ENCODE measurements around the gene PFDN2.

The PFDN2 gene

DNA sequence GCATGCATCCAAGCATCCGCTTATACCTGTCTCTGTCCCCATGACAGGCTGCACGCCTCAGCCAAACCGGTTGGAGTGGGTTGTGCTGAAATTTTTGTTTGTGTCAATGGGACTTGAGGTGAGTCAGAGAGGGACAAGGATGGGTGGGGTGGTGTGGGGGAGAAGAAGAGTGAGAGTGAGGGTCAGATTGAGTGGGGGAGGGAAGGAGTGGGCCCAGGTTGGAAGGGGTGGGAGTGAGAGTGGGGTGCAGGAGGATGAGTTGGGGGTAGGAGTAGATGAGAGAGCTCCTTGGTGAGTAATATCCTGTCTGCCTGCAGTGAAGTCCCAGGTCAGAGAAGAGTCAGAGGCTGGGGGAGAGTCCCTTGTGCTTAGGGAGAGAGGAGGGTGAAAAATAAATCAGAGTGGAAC, 25.2 kb downstream of the PFDN2 start:
- Histone ChIP-seq H3K79me2 (no peaks in the 10 kb centered on the region), H3K4me1 (no peaks in the 10 kb centered on the region), H3K9ac (no peak overlapping the region), H2AFZ (no peak overlapping the region), H3K27me3 (ENCODE audit: control insufficient read depth, insufficient read depth, low read length) (no peaks in the 10 kb centered on the region), H3K4me2 (ENCODE audit: low read length) (no peak overlapping the region), H3K4me3 (ENCODE audit: low read depth, low read length) (no peak overlapping the region), H3K9me3 (ENCODE audit: control insufficient read depth, low read length) (no peaks in the 10 kb centered on the region), H3K36me3 (ENCODE audit: control insufficient read depth, insufficient read depth, low read length) (no peaks in the 10 kb centered on the region), H3K27ac (no peak overlapping the region)
- no peak for TF ChIP-seq CTCF (IDR thresholded peaks at IDR 0.05)

DNA sequence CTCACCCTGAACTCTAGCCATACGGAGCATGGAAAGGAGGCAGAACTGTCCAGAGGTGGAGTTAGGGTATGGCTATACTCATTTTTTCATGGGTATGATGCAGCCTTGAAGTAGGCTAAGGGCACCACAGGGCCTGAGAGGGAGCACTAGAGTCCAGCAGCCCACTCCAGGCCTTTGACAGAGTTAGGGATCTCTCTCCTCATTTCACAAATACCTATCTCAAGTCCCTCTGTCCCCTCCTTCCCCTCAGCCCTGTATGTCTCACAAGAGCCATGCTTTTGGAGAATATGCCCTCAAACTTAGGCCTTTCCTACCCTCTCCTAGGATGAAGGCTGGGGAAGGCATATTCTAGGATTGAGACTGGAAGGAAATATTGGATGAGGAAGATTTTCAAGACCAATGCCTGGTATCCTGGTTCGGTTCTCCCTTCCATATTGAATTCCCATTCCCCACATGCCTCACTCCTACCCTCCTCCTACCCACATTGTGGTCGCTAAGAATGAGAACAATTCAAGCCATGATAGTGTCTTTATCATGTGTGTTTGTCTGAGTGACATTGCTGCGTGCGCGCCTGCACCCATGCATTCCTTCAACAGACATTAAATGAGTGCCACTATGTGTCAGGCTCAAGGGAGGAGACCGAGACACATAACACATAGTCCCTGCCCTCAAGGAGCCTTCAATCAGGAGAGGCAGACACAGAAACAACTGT, 25.9 kb downstream of the PFDN2 start:
- Histone ChIP-seq H3K27ac (no peak overlapping the region), H3K9ac (no peak overlapping the region), H3K9me3 (ENCODE audit: control insufficient read depth, low read length) (no peaks in the 10 kb centered on the region), H3K27me3 (ENCODE audit: control insufficient read depth, insufficient read depth, low read length) (no peaks in the 10 kb centered on the region), H3K36me3 (ENCODE audit: control insufficient read depth, insufficient read depth, low read length) (no peaks in the 10 kb centered on the region), H3K4me1 (no peaks in the 10 kb centered on the region), H3K4me3 (ENCODE audit: low read depth, low read length) (no peak overlapping the region), H3K4me2 (ENCODE audit: low read length) (no peak overlapping the region), H3K79me2 (no peaks in the 10 kb centered on the region), H2AFZ (no peak overlapping the region)
- no peak for TF ChIP-seq CTCF (IDR thresholded peaks at IDR 0.05)

DNA sequence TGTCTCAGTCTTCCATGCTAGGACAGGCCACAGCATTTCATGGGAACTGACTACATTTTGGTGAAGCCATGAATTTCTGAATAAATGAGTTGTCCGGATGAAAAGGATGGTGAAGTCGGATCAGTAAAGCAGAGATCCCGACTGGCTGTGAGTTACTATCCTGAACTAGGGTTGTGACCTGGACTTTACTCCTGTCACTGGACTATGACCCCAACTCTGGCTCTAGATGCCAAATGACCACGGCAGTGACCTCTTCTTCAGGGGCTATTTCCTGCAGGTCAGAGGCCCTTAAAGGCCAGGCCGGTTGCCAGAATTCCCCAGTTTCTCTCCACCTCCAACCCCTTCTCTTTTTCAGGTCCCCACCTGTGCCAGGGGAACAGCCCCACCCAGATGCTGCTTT, 26.7 kb downstream of the PFDN2 start:
- Histone ChIP-seq H3K9me3 (ENCODE audit: control insufficient read depth, low read length) (no peaks in the 10 kb centered on the region), H3K4me2 (ENCODE audit: low read length) (no peak overlapping the region), H3K4me1 (no peaks in the 10 kb centered on the region), H3K4me3 (ENCODE audit: low read depth, low read length) (no peak overlapping the region), H3K27ac (no peak overlapping the region), H3K79me2 (no peaks in the 10 kb centered on the region), H3K9ac (no peak overlapping the region), H3K27me3 (ENCODE audit: control insufficient read depth, insufficient read depth, low read length) (no peaks in the 10 kb centered on the region), H3K36me3 (ENCODE audit: control insufficient read depth, insufficient read depth, low read length) (no peaks in the 10 kb centered on the region), H2AFZ (no peak overlapping the region)
- no peak for TF ChIP-seq CTCF (IDR thresholded peaks at IDR 0.05)

DNA sequence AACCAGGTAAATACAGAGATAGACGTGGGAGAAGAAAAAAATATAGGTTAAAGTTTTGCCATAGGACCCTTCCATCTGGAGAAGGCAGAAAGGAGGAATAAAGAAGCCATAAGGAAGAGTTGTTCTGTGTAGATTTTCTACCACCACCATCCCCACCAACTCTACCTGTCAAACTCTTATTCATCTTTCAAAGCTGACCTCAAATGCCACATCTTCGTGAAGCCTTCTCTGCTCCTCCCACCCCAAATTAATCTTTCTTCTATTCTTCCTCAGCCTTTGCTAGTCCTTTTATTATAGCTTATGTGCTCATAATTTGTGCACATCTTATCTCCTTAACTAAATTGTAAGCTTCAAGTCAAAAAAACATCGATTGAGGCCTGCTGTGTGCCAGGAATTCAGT, 27.2 kb downstream of the PFDN2 start:
- H3K4me1 ChIP-seq: no peaks in the 10 kb centered on the region
- no peak overlapping the region for H3K4me2 ChIP-seq (ENCODE audit: low read length)
- H3K27me3 ChIP-seq (ENCODE audit: control insufficient read depth, insufficient read depth, low read length): no peaks in the 10 kb centered on the region
- no peak overlapping the region for H3K27ac ChIP-seq
- no peaks in the 10 kb centered on the region for H3K9me3 ChIP-seq (ENCODE audit: control insufficient read depth, low read length)
- H3K36me3 ChIP-seq (ENCODE audit: control insufficient read depth, insufficient read depth, low read length): no peaks in the 10 kb centered on the region
- TF ChIP-seq CTCF (IDR thresholded peaks at IDR 0.05): no peak
- H3K9ac ChIP-seq: no peak overlapping the region
- H3K79me2 ChIP-seq: no peaks in the 10 kb centered on the region
- no peak overlapping the region for H3K4me3 ChIP-seq (ENCODE audit: low read depth, low read length)
- H2AFZ ChIP-seq: no peak overlapping the region

DNA sequence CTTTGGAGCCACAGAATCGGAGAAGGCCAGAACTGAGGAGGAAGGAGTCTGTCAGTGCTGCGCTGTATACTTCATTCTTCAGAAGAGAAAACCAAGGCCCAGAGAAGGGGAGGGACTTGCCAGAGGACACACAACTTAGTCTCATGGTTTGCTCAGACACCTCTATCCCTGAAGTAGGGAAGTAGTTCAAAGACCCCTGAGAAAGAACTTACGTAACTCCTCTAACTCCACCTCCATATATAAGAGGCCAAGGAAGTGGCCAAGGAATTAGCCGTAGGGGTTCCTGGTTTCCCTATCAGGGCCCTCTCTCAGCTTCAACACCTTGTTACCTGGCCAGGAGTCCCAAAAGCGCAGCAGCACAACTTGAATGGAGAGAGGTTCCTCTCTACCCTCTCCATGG, 27.9 kb downstream of the PFDN2 start:
- Histone ChIP-seq H3K27me3 (ENCODE audit: control insufficient read depth, insufficient read depth, low read length) (no peaks in the 10 kb centered on the region), H3K4me2 (ENCODE audit: low read length) (no peak overlapping the region), H3K36me3 (ENCODE audit: control insufficient read depth, insufficient read depth, low read length) (no peaks in the 10 kb centered on the region), H3K9me3 (ENCODE audit: control insufficient read depth, low read length) (no peaks in the 10 kb centered on the region), H2AFZ (no peak overlapping the region), H3K4me3 (ENCODE audit: low read depth, low read length) (no peak overlapping the region), H3K9ac (no peak overlapping the region), H3K27ac (no peak overlapping the region), H3K79me2 (no peaks in the 10 kb centered on the region), H3K4me1 (no peaks in the 10 kb centered on the region)
- TF ChIP-seq CTCF (IDR thresholded peaks at IDR 0.05): no peak

Measured in parathyroid adenoma (tissue), 2 donors.